A673 (cell line): ENCODE results near the gene NDE1. TPM values are rescaled to one million over a fixed set of nuclear protein-coding genes. Genes with fewer than 3 reads are reported as not detected.

Experiments used
- BruUV-seq: library from RNA; stranded (reverse); fragments of 400-500 nt; replicated peaks from 2 replicates; lab custom pipeline; 2021; lab: Mats Ljungman, UMichigan
- CTCF ChIA-PET: fragments of 300-600 bp; sonication (Branson Sonifier 250); formaldehyde crosslinking; loops from one replicate; lab custom pipeline; 2022; ENCODE audit warnings: antibody characterized with exemption; lab: Charles Lee
- POLR2A ChIA-PET: fragments of 300-600 bp; sonication (Branson Sonifier 250); formaldehyde crosslinking; loops from one replicate; lab custom pipeline; 2022; ENCODE audit warnings: antibody characterized with exemption; ENCODE audit not compliant: low non-redundant PET; lab: Charles Lee
- DNase-seq: peaks from one replicate; pipeline ENCODE4 v3.0.0-alpha.2; 2015; ENCODE audit warnings: low spot score
- H3K27ac ChIP-seq: fragments of 200-600 bp; sonication (generic); 2 replicates; pipeline ENCODE4 v1.5.1; 2016; ENCODE audit warnings: mixed run types, low read depth, mild to moderate bottlenecking, mixed read lengths, antibody characterized with exemption, low read length; ENCODE audit not compliant: poor library complexity, severe bottlenecking
- H3K27me3 ChIP-seq: fragments of 200-600 bp; sonication (generic); replicated peaks from 2 replicates; pipeline ENCODE4 v1.6.1; 2017; ENCODE audit warnings: mixed run types, low read depth, mild to moderate bottlenecking, mixed read lengths, antibody characterized with exemption, low read length; ENCODE audit not compliant: insufficient read depth, poor library complexity
- H3K36me3 ChIP-seq: fragments of 200-600 bp; sonication (generic); 2 replicates; pipeline ENCODE4 v1.6.1; 2016; ENCODE audit warnings: mixed run types, mild to moderate bottlenecking, mixed read lengths, antibody characterized with exemption, low read length; ENCODE audit not compliant: insufficient read depth, poor library complexity, severe bottlenecking
- H3K4me1 ChIP-seq: fragments of 200-600 bp; sonication (generic); 2 replicates; pipeline ENCODE4 v1.6.1; 2017; ENCODE audit warnings: mixed run types, mild to moderate bottlenecking, mixed read lengths, antibody characterized with exemption, low read length; ENCODE audit not compliant: insufficient read depth, poor library complexity, severe bottlenecking
- H3K4me3 ChIP-seq: fragments of 200-600 bp; sonication (generic); 2 replicates; pipeline ENCODE4 v1.5.1; 2016; ENCODE audit warnings: low read depth, mixed run types, mild to moderate bottlenecking, mixed read lengths, low read length; ENCODE audit not compliant: poor library complexity, severe bottlenecking
- H3K9me3 ChIP-seq: fragments of 200-600 bp; sonication (generic); 2 replicates; pipeline ENCODE4 v1.6.1; 2016; ENCODE audit warnings: mixed run types, low read depth, mild to moderate bottlenecking, mixed read lengths, antibody characterized with exemption, low read length; ENCODE audit not compliant: poor library complexity, severe bottlenecking
- EZH2 ChIP-seq: fragments of 200-600 bp; sonication (generic); IDR thresholded peaks from 2 replicates; pipeline ENCODE4 v1.6.1; 2017; ENCODE audit warnings: borderline replicate concordance, low read depth, mild to moderate bottlenecking, mixed read lengths, antibody characterized with exemption, low read length; ENCODE audit not compliant: poor library complexity, severe bottlenecking
- intact Hi-C: fragments of 100-400 bp; cut with micrococcal nuclease; formaldehyde crosslinking; loops from one replicate; pipeline ENCODE4 v1.10.0; 2022; ENCODE audit not compliant: unreplicated experiment
- total RNA-seq: library from RNA; stranded (reverse); gene quantifications from 2 replicates; pipeline ENCODE4 v1.2.3, GENCODE V29; 2021
- TF ChIP-seq, protein P1 (sequence below): fragments of 300-800, 200-600 bp; sonication (generic); conservative IDR thresholded peaks from 2 replicates; pipeline ENCODE4 v1.5.1; 2017; ENCODE audit warnings: low read depth, mild to moderate bottlenecking, antibody characterized with exemption, low read length, moderate library complexity, mixed read lengths

The NDE1 gene
- total RNA-seq, 1 experiment from 2014 or later = 78.1 TPM

DNA sequence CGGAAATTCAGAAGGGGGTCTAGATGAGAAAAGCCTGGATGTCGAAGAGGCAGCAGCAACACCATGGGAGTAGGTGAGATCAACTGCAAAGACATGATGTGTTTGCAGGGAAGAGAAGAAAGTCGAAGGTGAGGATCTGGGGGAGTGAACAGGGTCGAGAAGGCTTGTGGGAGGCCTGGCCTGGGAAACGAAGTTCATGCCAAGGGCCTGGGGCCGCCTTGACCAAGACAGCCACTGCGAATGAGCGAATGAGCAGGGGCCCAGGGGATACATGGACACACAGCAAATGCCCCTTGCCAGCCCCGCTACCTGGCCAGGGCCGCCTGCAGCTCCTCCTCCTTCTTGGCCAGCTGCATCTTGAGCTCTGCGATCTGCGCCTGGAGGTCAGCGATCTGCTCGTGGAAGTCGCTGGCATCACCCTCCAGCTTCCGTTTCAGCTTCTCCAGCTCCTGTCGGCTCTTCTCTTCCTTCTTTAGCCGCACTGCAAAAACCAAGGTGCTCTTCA, 87.1 kb downstream of the NDE1 start:
- BruUV-seq = no TSS peak
- H3K4me1 ChIP-seq = no peaks in the 10 kb centered on the region
- H3K27ac ChIP-seq = no peak overlapping the region
- no peak overlapping the region for H3K4me3 ChIP-seq
- H3K9me3 ChIP-seq = no peaks in the 10 kb centered on the region
- ChIA-PET CTCF (no interaction called here), POLR2A (interaction anchor here (0.5 kb wide), 1 partner anchor 318 kb away, joined by 8 read pairs; no protein-coding TSS in a partner anchor)
- no peaks in the 10 kb centered on the region for H3K27me3 ChIP-seq
- TF ChIP-seq, protein P1, sequence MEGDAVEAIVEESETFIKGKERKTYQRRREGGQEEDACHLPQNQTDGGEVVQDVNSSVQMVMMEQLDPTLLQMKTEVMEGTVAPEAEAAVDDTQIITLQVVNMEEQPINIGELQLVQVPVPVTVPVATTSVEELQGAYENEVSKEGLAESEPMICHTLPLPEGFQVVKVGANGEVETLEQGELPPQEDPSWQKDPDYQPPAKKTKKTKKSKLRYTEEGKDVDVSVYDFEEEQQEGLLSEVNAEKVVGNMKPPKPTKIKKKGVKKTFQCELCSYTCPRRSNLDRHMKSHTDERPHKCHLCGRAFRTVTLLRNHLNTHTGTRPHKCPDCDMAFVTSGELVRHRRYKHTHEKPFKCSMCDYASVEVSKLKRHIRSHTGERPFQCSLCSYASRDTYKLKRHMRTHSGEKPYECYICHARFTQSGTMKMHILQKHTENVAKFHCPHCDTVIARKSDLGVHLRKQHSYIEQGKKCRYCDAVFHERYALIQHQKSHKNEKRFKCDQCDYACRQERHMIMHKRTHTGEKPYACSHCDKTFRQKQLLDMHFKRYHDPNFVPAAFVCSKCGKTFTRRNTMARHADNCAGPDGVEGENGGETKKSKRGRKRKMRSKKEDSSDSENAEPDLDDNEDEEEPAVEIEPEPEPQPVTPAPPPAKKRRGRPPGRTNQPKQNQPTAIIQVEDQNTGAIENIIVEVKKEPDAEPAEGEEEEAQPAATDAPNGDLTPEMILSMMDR = no peak
- TF ChIP-seq EZH2 = no peak
- DNase-seq = no peak
- no peaks in the 10 kb centered on the region for H3K36me3 ChIP-seq
- intact Hi-C loops = no loop called here

DNA sequence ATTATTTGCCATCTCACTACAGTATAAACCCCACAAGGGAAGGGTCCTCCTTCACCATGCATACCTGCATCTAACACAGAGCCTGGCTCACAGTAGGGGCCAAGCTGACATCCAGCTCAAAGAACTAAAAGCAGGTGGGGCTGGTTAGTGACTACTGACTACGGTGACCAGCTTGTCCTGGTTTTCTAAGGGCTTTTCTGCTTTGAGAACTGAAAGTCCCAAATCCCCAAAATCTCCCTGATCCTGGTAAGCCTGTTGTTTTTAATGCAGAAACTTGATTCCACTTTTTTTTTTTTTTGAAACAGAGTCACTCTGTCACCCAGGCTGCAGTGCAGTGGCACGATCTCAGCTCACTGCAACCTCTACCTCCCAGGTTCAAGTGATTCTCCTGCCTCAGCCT, 89.4 kb downstream of the NDE1 start:
- Histone ChIP-seq H3K36me3 (no peaks in the 10 kb centered on the region), H3K4me1 (peaks cover under 1% of the 10 kb centered on the region), H3K9me3 (no peaks in the 10 kb centered on the region), H3K4me3 (no peak overlapping the region), H3K27ac (no peak overlapping the region), H3K27me3 (no peaks in the 10 kb centered on the region)
- no TSS peak for BruUV-seq
- TF ChIP-seq EZH2 = no peak
- TF ChIP-seq, protein P1 = no peak
- CTCF ChIA-PET = no interaction called here
- no peak for DNase-seq
- POLR2A ChIA-PET = no interaction called here
- intact Hi-C loops = no loop called here

DNA sequence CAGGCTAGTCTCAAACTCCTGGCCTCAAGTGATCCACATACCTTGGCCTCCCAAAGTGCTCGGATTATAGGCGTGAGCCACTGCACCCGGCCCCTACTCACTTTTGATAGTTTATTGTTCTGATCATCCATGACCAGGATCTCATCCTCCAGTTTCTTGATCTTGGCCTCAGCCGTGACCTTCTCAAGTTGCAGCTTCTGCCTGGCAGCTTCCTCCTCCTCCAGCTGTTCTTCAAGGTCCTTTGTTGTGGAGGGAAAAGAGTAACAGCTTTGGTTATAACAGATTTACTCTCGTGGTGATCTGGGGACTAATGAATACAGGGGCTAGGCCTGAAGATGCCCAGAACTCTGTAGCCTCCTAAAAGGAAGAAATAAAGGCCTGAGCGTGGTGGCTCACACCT, 89.9 kb downstream of the NDE1 start:
- Histone ChIP-seq H3K27me3 (no peaks in the 10 kb centered on the region), H3K4me3 (no peak overlapping the region), H3K4me1 (peaks cover 5% of the 10 kb centered on the region), H3K9me3 (no peaks in the 10 kb centered on the region), H3K27ac (no peak overlapping the region), H3K36me3 (no peaks in the 10 kb centered on the region)
- TF ChIP-seq EZH2 = no peak
- TF ChIP-seq, protein P1 = no peak
- POLR2A ChIA-PET = no interaction called here
- CTCF ChIA-PET = no interaction called here
- DNase-seq = no peak
- no TSS peak for BruUV-seq
- intact Hi-C loops = no loop called here
